ENCODE measurements around the gene ZNF627.
"Not testable (repeated sequence)": the region's sequence is repeated elsewhere in the genome, so short reads cannot be mapped to it uniquely, and the experiment has no call there.

ZNF627 gene

DNA sequence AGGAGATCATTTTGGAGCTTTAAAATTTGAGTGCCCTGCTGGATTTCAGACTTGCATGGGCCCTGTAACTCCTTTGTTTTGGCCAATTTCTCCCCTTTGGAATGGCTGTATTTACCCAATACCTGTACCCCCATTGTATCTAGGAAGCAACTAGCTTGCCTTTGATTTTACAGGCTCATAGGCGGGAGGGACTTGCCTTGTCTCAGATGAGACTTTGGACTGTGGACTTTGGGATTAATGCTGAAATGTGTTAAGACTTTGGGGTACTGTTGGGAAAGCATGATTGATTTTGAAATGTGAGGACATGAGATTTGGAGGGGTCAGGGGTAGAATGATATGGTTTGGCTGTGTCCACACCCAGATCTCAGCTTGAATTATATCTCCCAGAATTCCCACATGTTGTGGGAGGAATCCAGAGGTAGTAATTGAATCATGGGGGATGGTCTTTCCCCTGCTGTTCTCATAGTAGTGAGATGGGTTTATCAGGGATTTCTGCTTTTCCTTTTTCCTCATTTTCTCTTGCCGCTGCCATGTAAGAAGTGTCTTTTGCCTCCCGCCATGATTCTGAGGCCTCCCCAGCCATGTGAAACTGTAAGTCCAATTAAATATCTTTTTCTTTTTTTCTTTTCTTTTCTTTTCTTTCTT lies 36.9 kb downstream of the ZNF627 start:
- not testable (repeated sequence) for H3K9ac ChIP-seq (ENCODE audit: low read depth, low read length); H3K27me3 ChIP-seq (ENCODE audit: insufficient read depth, low read length); H3K4me1 ChIP-seq (ENCODE audit: insufficient read depth, low read length); H3K4me3 ChIP-seq (ENCODE audit: low read length); H3K27ac ChIP-seq (ENCODE audit: low read depth, low read length); H3K9me3 ChIP-seq (ENCODE audit: insufficient read depth, low read depth, low read length); H3K36me3 ChIP-seq (ENCODE audit: insufficient read depth, low read length)
- WGBS: 82% methylated on average over 3 of the region's 3 CpGs

DNA sequence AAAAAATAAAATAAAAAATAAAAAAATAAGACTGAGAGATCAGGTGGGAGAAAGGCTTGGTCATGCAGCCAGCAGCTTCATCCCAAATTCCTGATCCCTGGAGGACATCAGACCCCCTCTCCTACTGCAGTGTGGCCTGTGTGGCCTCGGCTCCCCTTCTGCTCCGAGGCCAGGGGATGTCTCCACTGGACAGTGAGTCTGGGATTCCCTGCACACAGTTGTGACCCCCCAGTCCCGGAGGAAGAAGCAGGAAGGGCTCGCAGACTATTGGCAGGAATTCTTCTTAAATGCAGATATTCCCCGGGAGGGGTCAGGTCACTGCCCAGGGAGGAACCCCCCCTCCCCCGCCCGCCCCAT lies 41.9 kb downstream of the ZNF627 start:
- H3K4me1 ChIP-seq (ENCODE audit: insufficient read depth, low read length): no peaks in the 10 kb centered on the region
- no peaks in the 10 kb centered on the region for H3K36me3 ChIP-seq (ENCODE audit: insufficient read depth, low read length)
- H3K9me3 ChIP-seq (ENCODE audit: insufficient read depth, low read depth, low read length): no peaks in the 10 kb centered on the region
- no peak overlapping the region for H3K27ac ChIP-seq (ENCODE audit: low read depth, low read length)
- H3K9ac ChIP-seq (ENCODE audit: low read depth, low read length): no peak overlapping the region
- no peaks in the 10 kb centered on the region for H3K27me3 ChIP-seq (ENCODE audit: insufficient read depth, low read length)
- 11% methylated on average over 7 of the region's 7 CpGs for WGBS
- H3K4me3 ChIP-seq (ENCODE audit: low read length): peak overlapping the region; percentile 98

DNA sequence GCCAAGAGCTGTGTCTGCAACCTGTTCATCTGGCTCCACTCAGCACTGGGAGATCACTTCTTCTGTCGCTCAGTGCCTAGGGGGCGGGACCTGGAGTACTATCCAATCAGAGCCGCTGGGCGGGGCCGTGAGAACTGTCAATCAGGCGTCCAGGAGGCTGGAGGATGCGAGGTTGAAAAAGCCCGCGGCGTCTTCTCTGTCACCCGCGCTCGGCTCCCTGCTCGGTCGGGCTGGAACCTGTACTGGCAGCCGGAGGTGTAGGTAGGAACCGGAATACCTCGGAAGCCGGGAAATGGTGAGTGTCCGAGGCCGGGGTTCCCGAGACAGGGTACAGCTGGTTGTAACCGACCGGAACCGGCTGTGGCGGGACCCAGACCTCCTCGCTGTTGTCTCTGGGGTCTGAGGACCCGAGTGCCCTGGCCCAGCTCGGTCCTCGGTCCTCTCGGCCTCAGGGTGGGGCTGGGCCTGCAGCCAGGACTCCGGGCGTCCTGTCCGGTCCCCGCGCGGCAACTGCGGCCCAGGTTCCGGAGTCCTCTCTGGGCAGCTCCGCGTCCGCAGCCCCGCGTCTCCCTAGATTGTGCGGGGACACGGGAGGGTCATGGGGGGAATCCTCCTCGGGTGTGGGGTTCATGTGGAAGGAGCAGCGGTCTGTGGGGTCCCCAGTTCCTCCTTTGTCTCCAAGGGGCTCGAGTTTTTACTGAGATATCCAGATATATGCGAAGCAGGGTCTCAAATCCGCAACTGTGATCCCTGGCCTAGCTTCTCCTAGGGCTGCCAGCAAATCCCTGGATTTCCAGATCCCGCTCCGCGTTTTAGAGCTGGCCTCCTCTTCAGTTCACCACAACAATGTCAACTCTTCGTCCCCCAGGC lies 42.6 kb downstream of the ZNF627 start:
- no peaks in the 10 kb centered on the region for H3K27me3 ChIP-seq (ENCODE audit: insufficient read depth, low read length)
- peak overlapping the region; percentile 52; the same call in 1 of the 2 replicates for H3K27ac ChIP-seq (ENCODE audit: low read depth, low read length)
- H3K4me3 ChIP-seq (ENCODE audit: low read length): peak overlapping the region; percentile 98
- no peaks in the 10 kb centered on the region for H3K36me3 ChIP-seq (ENCODE audit: insufficient read depth, low read length)
- no peaks in the 10 kb centered on the region for H3K9me3 ChIP-seq (ENCODE audit: insufficient read depth, low read depth, low read length)
- no peaks in the 10 kb centered on the region for H3K4me1 ChIP-seq (ENCODE audit: insufficient read depth, low read length)
- WGBS: under 1% methylated on average over 54 of the region's 55 CpGs
- H3K9ac ChIP-seq (ENCODE audit: low read depth, low read length): peak overlapping the region; percentile 94

- Histone ChIP-seq H3K9me3 (ENCODE audit: insufficient read depth, low read depth, low read length) (no peaks in the 10 kb centered on the region), H3K4me1 (ENCODE audit: insufficient read depth, low read length) (no peaks in the 10 kb centered on the region), H3K4me3 (ENCODE audit: low read length) (no peak overlapping the region), H3K27ac (ENCODE audit: low read depth, low read length) (no peak overlapping the region), H3K27me3 (ENCODE audit: insufficient read depth, low read length) (no peaks in the 10 kb centered on the region), H3K9ac (ENCODE audit: low read depth, low read length) (no peak overlapping the region), H3K36me3 (ENCODE audit: insufficient read depth, low read length) (no peaks in the 10 kb centered on the region)
- 96% methylated on average over 6 of the region's 7 CpGs for WGBS
These were observed 44.0 kb downstream of the ZNF627 start for GRCh38 chr19:11641244-11641643.

DNA sequence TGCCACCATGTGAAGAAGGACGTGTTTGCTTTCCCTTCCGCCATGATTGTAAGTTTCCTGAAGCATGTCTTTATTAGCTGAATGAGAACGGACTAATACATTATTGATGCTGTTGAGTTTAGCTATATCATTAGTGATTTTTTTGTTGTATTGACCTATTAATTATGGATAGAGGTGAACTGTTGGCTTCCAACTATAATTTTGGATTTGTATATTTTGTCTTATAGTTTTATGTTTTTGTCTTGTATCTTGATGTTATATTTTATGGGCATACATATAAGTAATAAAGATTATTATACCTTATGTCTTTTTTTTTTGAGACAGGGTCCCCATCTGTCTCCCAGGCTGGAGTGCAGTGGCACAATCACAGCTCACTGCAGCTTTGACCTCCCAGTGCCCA lies 45.6 kb downstream of the ZNF627 start:
- Histone ChIP-seq H3K36me3 (ENCODE audit: insufficient read depth, low read length) (no peaks in the 10 kb centered on the region), H3K9me3 (ENCODE audit: insufficient read depth, low read depth, low read length) (no peaks in the 10 kb centered on the region), H3K9ac (ENCODE audit: low read depth, low read length) (no peak overlapping the region), H3K27me3 (ENCODE audit: insufficient read depth, low read length) (no peaks in the 10 kb centered on the region), H3K4me1 (ENCODE audit: insufficient read depth, low read length) (no peaks in the 10 kb centered on the region), H3K27ac (ENCODE audit: low read depth, low read length) (no peak overlapping the region), H3K4me3 (ENCODE audit: low read length) (no peak overlapping the region)
- 96% methylated on average over 3 of the region's 3 CpGs for WGBS

DNA sequence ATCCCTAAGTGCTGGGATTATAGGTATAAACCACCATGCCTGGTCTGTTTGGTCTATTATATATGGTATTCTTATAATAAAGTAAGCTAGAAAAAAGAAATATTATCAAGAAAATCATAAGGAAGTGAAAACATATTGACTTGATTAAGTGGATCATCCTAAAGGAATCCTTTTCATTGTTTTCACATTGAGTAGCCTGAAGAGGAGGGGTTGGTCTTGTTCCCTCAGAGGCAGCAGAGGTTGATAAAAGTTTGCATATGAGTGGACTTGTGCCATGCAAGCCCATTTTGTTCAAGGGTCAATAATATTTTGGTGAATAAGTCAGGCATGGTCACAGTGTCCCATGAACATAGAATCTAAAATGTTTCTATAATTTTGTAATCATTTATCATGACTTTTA lies 52.7 kb downstream of the ZNF627 start:
- H3K4me3 ChIP-seq (ENCODE audit: low read length): no peak overlapping the region
- no peak overlapping the region for H3K9ac ChIP-seq (ENCODE audit: low read depth, low read length)
- no peaks in the 10 kb centered on the region for H3K4me1 ChIP-seq (ENCODE audit: insufficient read depth, low read length)
- H3K9me3 ChIP-seq (ENCODE audit: insufficient read depth, low read depth, low read length): peaks cover 37% of the 10 kb centered on the region
- H3K36me3 ChIP-seq (ENCODE audit: insufficient read depth, low read length): peaks cover 45% of the 10 kb centered on the region
- H3K27me3 ChIP-seq (ENCODE audit: insufficient read depth, low read length): no peaks in the 10 kb centered on the region
- no peak overlapping the region for H3K27ac ChIP-seq (ENCODE audit: low read depth, low read length)

- H3K9me3 ChIP-seq (ENCODE audit: insufficient read depth, low read depth, low read length): peaks cover 37% of the 10 kb centered on the region
- 95% methylated on average over 3 of the region's 4 CpGs for WGBS
- no peak overlapping the region for H3K27ac ChIP-seq (ENCODE audit: low read depth, low read length)
- H3K4me3 ChIP-seq (ENCODE audit: low read length): no peak overlapping the region
- peaks cover 45% of the 10 kb centered on the region for H3K36me3 ChIP-seq (ENCODE audit: insufficient read depth, low read length)
- H3K27me3 ChIP-seq (ENCODE audit: insufficient read depth, low read length): no peaks in the 10 kb centered on the region
- no peak overlapping the region for H3K9ac ChIP-seq (ENCODE audit: low read depth, low read length)
- no peaks in the 10 kb centered on the region for H3K4me1 ChIP-seq (ENCODE audit: insufficient read depth, low read length)
These were observed 53.8 kb downstream of the ZNF627 start for GRCh38 chr19:11651062-11651461.

DNA sequence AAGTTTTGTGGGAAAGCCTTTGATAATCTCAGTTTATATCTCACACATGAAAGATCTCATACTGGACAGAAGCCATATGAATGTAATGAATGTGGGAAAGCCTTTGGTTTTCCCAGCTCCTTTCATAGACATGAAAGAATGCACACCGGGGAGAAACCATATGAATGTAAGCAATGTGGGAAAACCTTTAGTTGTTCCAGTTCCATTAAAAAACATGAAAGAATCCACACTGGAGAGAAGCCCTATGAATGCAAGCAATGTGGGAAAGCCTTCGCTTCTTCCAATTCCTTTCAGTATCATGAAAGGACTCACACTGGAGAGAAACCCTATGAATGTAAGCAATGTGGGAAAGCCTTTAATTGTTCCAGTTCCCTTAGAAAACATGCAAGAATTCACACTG lies 54.8 kb downstream of the ZNF627 start:
- H3K27ac ChIP-seq (ENCODE audit: low read depth, low read length): no peak overlapping the region
- H3K9me3 ChIP-seq (ENCODE audit: insufficient read depth, low read depth, low read length): peaks cover 37% of the 10 kb centered on the region
- H3K36me3 ChIP-seq (ENCODE audit: insufficient read depth, low read length): peaks cover 45% of the 10 kb centered on the region
- 93% methylated on average over 2 of the region's 2 CpGs for WGBS
- no peak overlapping the region for H3K4me3 ChIP-seq (ENCODE audit: low read length)
- no peaks in the 10 kb centered on the region for H3K27me3 ChIP-seq (ENCODE audit: insufficient read depth, low read length)
- no peak overlapping the region for H3K9ac ChIP-seq (ENCODE audit: low read depth, low read length)
- no peaks in the 10 kb centered on the region for H3K4me1 ChIP-seq (ENCODE audit: insufficient read depth, low read length)

GRCh38 chr19:11652492-11652891 lies 55.2 kb downstream of the ZNF627 start:
- no peak overlapping the region for H3K9ac ChIP-seq (ENCODE audit: low read depth, low read length)
- no peaks in the 10 kb centered on the region for H3K4me1 ChIP-seq (ENCODE audit: insufficient read depth, low read length)
- H3K4me3 ChIP-seq (ENCODE audit: low read length): no peak overlapping the region
- H3K9me3 ChIP-seq (ENCODE audit: insufficient read depth, low read depth, low read length): peaks cover 37% of the 10 kb centered on the region
- H3K36me3 ChIP-seq (ENCODE audit: insufficient read depth, low read length): peaks cover 45% of the 10 kb centered on the region
- H3K27ac ChIP-seq (ENCODE audit: low read depth, low read length): no peak overlapping the region
- 100% methylated on average over 2 of the region's 6 CpGs for WGBS
- H3K27me3 ChIP-seq (ENCODE audit: insufficient read depth, low read length): no peaks in the 10 kb centered on the region

- Histone ChIP-seq H3K27me3 (ENCODE audit: insufficient read depth, low read length) (no peaks in the 10 kb centered on the region), H3K9me3 (ENCODE audit: insufficient read depth, low read depth, low read length) (peaks cover 23% of the 10 kb centered on the region), H3K4me1 (ENCODE audit: insufficient read depth, low read length) (no peaks in the 10 kb centered on the region), H3K4me3 (ENCODE audit: low read length) (no peak overlapping the region), H3K27ac (ENCODE audit: low read depth, low read length) (no peak overlapping the region), H3K9ac (ENCODE audit: low read depth, low read length) (no peak overlapping the region), H3K36me3 (ENCODE audit: insufficient read depth, low read length) (peaks cover 21% of the 10 kb centered on the region)
- 88% methylated on average over 3 of the region's 3 CpGs for WGBS
These were observed 59.3 kb downstream of the ZNF627 start for GRCh38 chr19:11656535-11656934.

DNA sequence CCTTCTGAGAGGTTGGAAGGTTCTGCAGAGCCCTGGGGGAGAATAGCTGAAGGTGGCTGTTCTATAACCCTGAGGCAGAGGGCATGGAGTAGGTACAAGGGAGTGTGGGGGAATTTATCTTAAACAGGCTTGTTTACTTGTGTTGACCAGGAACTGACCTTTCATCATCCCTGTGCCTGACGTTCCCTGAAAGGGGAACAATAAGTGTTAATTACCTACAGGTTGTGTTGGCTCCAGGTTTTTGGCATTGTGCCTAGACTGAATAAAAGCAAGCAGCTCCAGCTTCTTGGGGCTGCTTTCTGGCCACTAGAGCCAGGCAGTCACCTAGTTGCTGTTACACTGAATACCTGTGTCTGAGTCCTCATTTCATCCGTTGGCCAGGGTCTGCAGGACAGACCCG lies 60.0 kb downstream of the ZNF627 start:
- 90% methylated on average over 3 of the region's 3 CpGs for WGBS
- peaks cover 15% of the 10 kb centered on the region for H3K9me3 ChIP-seq (ENCODE audit: insufficient read depth, low read depth, low read length)
- H3K27me3 ChIP-seq (ENCODE audit: insufficient read depth, low read length): no peaks in the 10 kb centered on the region
- no peak overlapping the region for H3K4me3 ChIP-seq (ENCODE audit: low read length)
- H3K4me1 ChIP-seq (ENCODE audit: insufficient read depth, low read length): no peaks in the 10 kb centered on the region
- H3K36me3 ChIP-seq (ENCODE audit: insufficient read depth, low read length): peaks cover 14% of the 10 kb centered on the region
- H3K27ac ChIP-seq (ENCODE audit: low read depth, low read length): no peak overlapping the region
- no peak overlapping the region for H3K9ac ChIP-seq (ENCODE audit: low read depth, low read length)
